ENCODE measurements around the gene SLCO3A1.
"Not testable (repeated sequence)": the region's sequence is repeated elsewhere in the genome, so short reads cannot be mapped to it uniquely, and the experiment has no call there.

SLCO3A1 gene

DNA sequence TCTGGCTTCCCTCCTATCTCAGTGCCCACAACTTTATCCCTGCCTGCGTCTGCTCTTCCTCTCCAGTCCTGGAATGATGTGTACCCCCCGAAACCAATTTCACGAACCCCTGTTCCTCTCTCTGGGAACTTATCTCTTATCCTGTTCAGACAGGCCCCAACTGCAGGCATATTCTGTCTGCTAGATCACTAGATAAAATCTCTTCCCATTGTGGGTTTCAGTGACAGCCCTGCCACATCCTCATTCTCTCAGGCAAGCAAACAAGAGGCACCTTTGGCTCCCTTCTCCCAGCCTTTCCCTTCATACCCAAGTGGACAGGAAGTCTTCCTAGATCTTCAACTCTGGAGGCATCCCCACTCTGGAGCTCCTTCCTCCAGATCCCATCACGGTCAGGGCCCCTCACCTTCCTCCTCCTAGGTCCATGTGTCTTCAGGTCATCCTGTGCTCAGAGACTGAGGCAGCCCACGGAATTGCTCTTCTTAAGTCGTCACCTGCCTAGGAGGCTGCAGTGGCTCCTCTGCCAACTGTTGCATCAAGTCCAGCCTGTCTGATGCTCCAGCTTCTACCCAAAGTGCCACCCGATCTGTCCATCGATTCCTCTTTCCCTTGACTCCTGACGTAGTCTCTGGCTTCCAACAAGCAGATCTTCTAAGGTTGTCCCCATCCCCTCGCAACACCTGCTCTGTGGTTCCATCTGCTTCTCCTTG is 190.8 kb downstream of the SLCO3A1 start:
- no peak for DNase-seq

DNA sequence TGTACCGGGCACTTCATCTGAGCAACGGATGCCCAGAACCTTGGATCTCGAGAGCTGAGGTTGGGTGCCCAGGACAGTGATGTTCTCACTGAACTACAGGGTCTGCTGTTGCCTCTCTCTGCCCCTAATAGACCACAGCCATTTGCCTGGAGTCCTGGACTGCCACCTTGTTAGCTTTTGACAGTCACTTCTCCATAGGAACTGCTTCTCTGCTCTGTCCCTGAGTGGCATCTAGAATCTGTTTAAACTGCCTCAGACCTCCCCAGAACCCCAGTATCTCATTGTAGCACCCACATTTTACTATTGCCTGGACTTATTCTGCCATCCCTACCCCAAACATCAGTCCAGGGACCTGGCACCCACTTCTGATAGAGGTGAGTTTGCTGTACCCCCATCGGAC is 194.4 kb downstream of the SLCO3A1 start:
- no peak for DNase-seq

DNA sequence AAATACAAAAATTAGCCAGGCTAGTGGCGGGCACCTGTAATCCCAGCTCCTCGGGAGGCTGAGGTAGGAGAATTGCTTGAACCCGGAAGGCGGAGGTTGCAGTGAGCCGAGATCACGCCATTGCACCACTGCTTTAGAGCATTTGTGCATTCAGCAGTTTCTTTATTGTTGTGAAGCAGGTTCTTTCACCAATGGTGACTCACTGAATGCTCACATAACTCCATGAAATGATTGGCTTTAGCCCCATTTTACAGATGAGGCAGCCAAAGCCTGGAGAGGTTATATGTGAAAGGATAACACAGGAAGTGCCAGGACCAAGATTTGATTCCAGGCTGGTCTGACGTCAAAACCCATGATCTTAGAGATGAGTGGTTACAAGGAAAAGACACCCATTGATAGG is 195.2 kb downstream of the SLCO3A1 start:
- DNase-seq = no peak

DNA sequence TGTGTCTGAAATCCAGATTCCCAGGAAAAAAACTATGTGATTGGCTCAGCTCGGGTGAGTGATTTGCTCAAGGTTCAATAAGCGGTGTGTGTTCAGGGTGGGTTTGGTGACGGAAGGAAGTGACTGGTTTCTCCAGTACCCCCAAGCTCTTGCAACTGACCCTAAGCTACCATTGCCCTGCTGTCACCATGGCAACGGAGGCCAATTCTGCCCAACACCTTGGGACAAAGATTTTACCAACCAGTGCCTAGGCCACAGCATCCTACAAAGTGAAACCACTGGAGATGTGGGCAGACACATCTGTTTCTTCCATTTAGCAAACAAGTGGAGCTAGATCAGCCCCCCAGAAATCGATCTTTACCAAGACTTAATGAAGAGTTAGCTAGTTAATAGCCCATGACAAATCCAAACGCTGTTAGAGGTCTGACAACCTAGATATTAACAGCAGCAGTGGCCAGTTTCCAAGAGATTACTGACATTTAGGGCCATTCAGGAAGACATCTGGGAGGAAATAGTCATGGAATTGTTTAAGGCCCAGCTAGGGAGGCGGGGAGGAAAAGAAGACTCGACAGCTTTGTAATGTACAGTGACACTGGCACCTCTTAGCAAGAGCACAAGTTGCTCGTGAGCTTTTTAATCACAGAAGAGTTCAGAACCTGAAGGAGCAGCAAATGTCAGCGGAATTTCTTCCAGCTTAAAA is 195.9 kb downstream of the SLCO3A1 start:
- no peak for DNase-seq

DNA sequence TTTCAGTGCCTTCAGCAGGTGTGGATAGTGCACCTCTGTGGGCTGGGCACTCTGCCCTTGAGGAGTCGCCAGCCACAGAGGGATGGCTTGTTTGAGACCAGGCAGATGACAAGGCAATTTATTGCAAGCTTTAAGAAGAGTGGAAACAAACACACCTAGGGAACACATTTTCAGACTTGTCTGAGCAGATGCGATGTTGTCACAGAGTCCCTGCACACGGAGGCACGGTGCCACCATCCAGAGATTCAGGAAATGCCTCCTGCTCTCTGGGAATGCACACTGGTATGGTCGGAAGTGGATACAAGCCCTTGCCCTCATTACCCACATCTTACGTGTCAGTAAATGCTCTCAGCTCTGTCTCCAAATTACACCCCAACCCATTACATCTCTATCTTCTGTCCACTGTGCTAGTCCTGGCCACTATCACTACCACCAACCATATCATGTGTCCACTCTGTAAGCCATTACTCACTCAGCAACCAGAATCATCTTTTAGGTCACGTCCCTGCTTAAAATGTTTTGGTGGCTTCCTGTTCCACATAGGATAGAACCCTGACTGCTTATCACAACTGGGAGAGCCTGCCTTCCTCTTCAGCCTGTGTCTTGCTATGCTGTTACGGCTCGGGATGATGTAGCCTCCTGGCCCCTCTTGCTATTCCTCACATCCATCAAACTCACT is 196.9 kb downstream of the SLCO3A1 start:
- DNase-seq = no peak

DNA sequence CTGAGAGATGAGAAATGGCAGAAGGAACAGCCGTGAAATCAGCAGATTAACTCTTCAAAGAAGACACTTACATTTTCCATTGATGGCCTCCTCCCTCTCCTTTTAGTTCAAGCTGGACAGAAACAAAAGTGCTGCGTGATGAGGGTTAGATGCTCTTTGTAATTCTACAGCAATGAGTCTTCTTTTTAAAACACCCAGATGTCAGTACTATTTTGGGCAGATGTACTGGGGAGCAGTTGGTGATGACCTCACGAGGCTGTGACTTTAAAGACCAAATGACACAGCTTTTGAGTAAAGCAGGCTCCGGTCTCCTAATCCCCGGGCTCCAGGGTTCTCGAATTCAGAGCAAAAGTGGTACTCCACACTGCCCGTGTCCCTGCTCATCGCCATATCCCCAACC is 198.2 kb downstream of the SLCO3A1 start:
- DNase-seq = no peak

DNA sequence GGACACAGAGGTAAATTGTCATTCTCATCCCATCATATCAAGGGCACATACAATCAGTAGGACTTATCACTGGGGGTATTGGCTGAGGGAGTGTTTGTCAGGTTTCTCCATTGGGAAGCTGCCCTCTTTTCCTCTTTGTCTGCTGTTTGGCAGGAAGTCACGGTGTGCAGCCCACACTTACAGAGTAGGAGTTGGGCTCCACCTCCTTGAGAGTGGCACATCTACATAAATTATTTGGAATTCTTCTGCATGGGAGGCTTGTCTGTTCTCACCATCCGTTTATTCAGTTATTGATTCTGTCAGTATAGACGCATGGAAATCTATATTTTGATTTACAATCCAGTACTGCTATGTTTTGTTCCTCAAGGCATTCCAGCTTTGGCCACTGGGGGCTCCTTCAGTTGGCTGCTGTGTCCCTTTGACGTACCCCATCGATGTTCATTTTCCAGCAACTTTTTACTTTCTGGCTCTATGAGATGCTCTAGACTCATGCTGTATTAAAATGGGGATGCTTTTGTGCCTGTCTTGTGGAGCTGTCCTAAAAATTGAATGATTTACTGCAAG is 200.3 kb downstream of the SLCO3A1 start:
- DNase-seq = no peak

DNA sequence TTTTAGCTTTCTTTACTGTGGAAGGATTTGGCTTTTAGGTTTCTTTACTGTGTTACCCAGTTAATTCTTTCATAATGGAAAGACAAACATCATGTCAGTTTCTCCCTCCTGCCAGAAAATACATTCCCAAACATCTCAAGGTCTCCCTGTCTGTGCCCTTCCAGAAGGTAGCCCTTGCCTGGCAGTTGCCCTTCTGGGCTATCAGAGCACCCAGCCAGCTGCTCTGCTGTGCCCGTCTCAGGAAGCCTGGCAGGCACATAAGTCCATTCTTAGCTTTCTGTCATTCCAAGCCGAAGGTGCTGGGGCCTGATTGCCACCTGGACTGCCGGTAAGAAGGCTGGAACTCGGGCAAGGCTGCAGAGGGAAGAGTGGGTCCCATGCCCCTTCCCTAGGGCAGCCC is 203.4 kb downstream of the SLCO3A1 start:
- DNase-seq = no peak

DNA sequence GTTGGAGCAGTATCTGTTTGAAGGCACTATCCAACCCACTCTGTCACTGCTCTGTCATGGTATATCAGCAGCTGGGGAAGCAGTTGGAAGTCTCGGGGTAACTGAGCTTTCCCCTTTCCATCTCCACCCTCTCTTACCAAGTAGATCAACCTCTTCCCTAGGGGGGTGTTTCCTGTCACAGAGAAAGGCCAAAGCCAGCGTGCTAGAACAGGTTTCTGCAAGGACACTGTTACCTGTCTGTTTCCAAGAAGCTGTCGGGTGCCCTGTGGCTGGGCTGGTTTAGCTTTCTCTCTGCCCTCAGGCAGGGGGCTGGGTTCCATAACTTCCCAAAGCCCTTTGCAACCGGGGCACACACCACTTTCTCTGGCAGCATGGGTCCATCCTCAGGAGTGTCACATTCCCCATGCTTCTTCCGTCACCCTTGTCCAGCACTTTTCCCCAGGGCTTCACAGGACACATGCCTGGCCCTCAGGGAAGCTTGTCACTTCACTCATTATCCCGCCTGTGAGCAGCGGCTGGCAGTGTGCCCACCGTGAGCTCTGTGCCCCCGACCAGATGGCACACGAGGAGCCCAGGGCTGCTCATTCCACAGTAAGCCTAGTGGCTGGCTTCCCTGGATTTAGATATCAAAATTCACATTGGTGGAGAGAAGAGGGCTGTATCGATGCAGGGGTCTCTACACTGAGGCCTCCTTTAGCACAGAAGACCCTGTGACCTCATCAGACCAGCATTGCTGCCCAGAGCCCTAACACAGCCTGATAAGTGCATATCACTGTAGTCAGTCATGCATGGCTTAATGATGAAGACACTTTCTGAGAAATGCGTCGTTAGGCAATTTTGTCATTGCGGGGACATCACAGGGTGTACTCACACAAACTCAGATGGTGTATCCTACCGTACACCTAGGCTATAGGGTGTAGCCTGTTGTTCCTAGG is 205.8 kb downstream of the SLCO3A1 start:
- DNase-seq = no peak

DNA sequence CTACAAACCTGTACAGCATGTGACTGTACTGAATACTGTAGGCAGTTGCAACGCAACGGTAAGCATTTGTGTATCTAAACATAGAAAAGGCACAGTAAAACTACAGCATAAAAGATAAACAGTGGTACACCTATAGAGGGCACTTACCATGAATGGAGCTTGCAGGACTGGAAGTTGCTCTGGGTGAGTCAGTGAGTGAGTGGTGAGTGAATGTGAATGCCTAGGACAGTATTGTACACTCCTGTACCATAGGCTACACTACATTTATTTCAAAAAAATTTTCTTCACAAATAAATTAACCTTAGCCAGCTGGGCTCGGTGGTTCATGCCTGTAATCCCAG is 206.4 kb downstream of the SLCO3A1 start:
- not testable (repeated sequence) for DNase-seq

DNA sequence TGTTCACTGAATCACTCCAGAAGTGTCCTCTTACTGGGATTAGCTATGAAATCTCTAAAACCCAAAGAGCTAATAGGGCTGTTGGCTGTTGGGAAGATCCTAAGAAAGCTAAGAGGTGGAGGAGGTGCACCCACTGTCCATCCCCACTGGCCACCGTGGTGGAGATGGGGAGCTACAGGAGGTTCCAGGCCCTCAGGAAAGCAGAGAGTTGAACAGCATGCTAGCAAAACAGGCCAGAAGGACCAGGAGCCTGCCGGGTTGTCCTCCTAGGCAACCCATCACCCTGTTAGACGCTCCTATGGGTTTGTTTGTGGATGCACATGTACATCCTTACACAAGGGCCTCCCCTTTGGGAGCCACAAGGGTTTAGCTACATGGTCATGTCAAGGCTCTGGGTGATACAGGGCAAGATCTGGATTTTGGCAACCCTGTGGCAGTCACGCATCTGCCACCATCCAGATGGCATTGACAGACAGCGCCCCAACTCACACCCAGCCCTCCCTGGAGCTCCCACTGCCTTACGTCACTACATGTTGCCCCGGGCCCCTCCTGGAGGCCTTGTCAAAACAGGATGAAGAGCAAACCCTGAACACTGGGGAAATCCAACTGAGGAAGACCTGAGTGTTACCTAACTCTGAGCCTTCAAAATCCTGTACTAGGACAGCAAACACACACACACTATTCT is 208.1 kb downstream of the SLCO3A1 start:
- no peak for DNase-seq

DNA sequence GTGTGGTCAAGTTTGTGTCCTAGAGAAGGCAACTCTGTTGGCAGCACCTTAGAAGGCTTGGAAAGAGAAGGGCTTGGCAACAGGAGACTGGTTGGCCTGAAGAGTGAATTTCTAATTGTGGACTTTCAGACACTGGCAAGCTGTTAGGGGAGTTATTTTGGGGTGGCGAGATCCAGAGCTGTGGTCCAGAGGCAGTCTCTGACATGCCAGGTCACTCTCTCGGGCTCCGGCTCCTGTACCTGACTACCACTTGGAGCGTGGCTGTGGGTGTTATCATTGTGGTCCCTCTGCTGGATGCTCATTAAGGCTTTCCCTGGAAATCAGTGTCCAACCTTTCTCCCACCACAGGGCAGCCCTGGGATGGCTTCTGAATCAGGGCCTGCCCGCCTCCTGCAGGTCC is 209.0 kb downstream of the SLCO3A1 start:
- no peak for DNase-seq

DNA sequence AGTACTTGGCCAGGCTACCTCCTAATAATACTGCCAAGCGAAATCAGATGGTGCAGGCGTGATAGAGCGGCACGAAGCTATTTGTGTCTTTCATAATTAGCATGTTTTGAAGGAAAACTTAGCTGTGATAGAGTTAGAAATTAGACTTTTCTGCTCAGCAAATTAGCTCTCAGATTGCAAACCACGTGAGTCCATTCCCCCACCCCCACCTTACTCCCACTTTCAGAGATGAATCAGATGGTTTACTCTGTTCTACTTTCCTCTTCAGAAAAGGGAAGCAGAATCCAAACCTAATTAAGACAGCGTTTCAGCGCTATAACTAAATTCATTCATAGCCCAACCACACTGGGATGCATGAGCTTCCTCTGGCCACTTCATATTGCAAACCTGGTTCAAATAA is 214.6 kb downstream of the SLCO3A1 start:
- DNase-seq = no peak

DNA sequence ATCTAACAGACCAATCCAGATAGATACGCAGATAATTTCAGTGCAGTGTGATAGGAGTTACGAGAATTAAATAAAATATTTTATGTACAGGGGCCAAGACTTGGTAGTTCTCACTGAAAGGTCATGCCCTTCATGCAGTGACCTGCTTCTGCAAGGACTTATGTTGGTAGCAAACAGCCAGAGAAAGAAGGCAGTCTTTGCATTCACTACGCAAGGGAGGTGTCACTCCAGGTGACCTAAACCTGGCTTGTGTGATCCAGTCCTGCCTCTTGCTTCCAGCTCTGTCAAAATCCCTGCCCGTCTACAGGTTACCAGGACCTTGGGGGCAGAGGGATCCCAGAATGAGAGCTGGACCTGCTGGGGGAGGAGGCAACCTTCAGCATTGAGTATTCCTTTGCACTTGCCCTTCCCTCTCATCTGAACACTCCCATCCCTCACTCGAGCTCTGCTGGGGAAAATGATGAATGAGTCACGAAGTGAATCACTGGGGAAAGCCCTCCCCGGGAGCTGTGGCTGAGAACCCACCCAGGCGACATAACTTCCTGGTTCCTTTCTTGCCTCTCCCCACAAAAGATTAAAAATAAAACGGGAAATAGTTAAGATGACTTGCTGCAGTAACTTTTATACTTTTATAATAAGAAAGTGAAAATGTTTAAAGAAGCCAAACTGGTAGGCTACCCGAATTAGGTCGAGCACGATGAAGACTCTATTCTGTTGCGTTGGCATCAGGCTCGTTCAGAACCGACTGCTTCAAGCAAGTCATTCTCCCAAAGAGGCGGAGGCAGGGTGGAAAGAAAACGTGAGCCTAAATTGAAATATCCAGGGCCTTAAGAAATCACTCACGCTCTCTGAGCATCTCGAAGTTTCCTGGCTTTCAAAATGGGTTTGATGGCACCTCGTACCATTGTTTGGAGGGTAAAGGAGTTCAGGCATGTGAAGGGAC is 216.1 kb downstream of the SLCO3A1 start:
- peak; percentile 63 for DNase-seq

DNA sequence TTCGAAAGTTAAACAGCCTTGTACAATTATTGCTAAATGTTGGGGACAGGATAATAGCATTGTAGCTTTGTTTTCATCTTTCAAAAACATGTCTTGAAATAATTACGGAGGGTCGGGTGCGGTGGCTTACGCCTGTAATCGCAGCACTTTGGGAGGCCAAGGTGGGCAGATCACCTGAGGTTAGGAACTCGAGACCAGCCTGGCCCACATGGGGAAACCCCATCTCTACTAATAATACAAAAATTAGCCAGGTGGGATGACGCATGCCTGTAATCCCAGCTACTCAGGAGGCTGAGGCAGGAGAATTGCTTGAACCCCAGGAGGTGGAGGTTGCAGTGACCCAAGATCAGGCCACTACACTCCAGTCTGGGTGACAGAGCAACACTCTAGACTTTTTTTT is 216.7 kb downstream of the SLCO3A1 start:
- DNase-seq = not testable (repeated sequence)

DNA sequence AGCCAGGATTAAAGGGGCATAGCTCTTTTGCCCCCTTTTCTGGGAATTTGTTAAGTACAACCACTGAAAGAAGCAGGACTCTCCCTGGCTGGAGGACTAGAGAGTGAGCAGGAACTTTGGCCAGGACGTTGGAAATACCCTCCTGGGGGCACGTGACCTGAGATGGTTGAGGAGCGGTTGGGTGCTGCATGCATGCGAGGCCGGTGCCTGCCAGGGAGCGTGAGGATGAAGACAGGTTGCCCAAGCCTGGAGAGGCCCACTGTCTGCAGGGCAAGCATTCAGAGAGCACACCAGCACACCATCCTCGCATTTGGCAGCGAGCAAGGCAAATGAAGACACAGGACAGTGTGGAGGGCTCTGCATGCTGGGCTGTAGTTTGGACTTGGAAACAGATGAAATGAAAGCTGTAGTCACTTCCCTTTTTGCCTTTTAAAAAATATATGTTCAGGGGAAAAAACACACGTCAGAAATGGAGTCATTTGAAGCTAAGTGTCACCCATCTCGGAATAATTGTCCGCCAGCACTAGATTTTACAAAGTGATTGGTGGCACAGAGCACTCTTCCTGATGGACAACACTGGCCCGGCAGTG is 217.6 kb downstream of the SLCO3A1 start:
- DNase-seq = no peak

DNA sequence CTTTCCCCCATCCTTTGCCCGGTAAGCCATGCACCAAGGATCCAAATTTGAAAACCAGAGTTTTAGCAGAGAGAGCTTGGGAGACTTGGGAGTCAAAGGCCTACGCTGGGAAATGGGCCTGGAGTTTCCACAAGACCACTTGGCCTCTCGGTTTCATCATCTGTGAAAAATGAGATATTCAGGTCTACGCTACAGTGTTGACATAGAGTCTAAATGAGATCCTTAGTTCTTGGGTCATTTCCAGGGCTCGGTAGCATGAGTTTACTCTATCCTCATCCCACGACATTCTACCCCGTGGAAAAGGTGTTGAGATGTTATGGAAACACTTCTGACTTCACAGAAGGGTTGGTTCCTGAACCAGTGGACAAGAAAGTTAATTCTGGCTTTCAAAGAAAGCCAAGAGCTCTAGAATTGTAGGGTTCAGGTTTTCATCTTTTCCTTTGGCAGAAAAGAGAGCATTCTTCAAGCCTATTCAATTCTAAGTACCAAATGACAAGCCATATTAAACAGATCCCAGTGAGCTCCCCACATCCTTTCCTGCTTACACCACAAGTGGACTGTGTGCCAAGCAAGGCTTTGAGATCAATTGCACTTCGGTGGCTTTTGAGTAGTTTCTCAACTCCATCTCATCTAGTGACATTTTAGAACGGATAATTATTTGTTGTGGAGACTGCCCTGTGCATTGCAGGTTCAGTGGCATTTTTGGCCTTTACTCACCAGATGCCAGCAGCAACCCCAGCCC is 219.7 kb downstream of the SLCO3A1 start:
- no peak for DNase-seq

DNA sequence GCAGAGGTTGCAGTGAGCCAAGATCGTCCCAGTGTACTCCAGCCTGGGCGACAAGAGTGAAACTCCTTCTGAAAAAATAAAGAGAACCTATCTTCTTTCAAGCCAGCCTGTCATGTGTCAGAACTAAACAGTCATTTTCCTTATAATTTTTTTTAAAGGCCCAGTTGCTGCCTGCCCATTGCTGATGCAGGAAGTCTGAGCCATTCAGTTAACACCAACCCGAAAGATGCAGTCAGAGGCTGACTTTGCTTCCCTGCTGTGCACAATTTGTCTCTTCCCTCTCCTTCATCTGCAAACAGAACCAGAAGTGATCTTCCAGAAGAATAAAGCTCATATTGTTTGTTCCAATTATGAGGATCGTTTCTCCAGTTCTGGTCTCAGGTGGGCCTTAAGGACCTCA is 220.6 kb downstream of the SLCO3A1 start:
- DNase-seq = no peak

DNA sequence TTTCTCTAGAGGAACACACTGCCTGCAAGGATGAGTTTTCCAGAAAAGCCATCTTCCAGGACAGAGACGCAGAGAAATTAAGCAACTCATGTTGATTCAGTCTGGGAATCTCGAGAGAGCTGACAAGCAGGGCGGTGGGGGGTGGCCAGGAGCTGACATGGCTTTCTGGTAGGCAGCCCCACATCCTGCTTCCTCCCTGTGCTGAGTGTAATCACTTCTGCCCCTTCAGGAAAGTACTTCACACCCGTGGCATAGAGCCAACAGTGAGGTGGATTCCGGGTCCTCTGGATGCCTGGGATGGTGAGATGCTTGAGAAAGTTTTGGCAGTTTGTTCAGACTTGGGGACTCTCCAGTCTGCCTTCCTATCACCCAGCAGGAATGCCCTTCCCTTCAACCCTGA is 221.1 kb downstream of the SLCO3A1 start:
- DNase-seq = peak; percentile 20

DNA sequence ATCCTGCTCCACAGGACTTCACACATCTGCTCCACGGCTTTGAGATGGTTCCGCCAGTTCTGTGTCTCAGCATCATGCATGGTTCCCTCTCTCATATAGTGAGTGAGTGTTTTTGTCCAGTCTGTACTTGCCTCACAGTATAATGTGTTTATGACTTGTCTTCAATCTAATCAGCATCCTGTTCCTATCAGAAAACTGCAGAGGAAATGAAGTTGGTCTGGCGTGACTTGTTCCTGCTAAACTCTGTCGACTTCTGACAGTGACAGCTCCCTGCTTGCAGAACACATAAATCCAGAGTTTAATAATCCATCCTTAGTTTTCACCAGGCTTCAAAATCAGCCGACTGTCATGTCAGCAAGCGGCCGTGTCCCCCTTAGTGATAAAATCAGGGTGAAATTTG is 222.3 kb downstream of the SLCO3A1 start:
- no peak for DNase-seq
